NCI-H1417 treated with DMSO at 0.1 percent for 48 hours (cell line): ENCODE data around the gene CFAP65.

Experiments
- DNase-seq: peaks from one replicate; lab custom pipeline; 2025; lab: John Stamatoyannopoulos, UW

Gene CFAP65

DNA sequence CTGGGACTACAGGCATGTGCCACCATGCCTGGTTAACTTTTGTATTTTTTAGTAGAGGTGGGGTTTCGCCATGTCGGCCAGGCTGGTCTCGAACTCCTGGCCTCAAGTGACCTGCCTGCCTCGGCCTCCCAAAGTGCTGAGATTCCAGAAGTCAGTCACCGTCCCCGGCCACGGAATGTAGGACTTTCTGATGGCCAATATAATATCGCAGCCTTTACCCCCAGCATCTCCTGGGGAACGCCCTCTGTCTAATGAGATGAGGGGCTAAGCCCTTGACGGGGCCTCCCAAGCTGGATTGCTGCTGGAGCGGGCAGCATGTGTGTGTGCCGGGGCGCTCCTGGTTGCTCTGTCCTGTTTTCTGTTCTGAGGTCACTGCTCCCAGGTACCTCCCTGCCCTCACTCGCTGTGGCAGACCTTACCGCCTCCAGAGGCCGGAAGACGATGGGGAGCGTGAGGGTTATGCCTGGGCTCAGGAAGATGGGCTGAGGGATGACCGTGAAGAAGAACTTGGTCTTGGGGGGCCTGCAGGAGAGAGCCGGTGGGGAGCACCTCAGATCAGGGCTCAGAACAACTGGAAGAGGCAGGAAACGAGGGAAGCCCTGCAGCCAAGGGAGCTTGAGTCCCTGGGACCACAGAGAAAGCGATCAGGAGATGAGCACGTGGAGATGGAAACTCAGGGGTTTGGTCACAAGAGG, 9.1 kb downstream of the CFAP65 start:
- DNase-seq = no peak

DNA sequence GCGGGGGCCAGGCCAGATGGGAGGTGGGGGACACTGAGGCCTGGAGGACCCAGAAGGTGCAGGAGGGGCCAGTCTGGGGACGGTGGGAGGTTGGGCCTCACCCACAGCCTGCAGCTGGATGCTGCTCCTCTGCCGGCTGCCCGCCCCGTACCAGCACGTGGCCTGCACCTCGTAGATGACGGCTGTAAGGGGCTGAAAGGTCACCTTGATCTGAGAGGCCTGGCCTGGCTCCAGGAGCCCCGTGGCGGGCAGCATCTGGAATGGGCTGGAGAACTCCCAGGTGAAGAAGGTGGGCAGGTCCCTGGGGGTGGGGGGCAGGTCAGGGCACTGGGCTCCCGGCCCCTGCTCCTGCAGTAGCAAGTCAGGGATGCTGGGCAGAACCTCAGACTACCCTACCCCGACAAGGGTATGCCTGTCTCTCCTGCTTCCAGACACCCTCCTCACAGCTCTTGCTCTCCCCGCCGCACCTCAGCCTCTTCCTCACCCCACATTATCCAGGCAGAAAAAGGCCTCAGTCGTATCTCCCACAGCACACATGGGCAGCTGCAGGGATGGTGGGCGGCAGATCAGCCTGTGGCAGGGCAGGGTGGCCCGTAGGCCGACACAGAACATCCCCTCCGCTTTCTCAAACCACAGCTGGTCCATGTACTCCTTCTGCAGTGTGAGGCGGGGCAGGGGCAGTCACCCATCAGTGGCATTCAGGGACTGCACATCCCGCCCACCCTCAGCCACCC, 10.1 kb downstream of the CFAP65 start:
- no peak for DNase-seq

DNA sequence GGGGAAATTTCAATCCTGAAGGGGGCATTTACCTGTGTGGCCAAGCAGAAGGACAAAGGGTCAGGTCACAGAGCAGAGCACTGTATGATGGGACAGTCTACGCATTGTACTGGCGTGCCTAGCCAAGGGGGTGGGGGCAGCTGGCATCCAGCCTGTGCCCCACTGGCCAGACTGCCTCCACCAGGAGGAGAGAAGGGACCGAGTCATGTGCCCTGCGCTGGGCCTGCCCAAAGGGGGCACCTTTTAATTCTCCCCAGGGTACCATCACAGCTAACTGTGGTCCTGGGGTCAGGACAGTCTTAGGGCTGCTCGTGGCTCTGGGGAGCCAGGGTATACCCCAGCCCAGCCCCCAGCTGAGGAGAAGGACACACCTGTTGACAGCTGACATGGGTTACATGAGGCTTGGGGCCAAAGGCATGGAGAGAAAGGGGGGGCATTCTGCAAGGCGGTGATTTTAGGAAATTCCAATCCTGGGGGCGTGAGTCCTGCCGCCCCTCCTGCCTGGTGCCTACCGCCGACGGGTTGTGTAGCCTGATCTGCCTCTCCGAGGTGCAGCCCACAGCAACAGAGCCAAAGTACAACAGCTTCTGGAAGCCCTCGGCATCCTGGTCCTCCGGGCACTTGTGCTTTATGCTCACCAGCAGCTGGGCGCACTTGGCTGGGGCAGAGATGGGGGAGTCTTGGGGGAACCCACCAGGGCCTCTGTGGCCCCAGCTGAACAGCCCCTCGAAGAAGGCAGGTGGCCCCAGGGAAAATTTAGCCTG, 11.0 kb downstream of the CFAP65 start:
- DNase-seq = no peak

DNA sequence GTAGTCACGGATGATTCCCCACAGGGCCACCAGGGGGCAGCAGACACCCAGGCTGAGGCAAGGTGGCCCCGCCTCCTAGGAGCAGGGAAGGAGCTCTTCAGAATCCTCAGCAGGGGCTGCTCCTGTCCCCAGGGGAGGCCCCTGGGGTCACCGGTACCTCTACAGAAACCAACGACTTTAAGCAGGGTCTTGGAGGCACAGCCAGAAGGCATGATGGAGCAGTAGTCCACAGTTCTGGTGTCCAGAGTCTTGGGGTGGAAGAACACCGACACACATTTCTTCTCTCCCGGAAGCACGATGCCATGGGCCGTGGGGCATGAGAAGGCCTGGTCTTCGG, 11.5 kb downstream of the CFAP65 start:
- DNase-seq = peak; percentile 16

DNA sequence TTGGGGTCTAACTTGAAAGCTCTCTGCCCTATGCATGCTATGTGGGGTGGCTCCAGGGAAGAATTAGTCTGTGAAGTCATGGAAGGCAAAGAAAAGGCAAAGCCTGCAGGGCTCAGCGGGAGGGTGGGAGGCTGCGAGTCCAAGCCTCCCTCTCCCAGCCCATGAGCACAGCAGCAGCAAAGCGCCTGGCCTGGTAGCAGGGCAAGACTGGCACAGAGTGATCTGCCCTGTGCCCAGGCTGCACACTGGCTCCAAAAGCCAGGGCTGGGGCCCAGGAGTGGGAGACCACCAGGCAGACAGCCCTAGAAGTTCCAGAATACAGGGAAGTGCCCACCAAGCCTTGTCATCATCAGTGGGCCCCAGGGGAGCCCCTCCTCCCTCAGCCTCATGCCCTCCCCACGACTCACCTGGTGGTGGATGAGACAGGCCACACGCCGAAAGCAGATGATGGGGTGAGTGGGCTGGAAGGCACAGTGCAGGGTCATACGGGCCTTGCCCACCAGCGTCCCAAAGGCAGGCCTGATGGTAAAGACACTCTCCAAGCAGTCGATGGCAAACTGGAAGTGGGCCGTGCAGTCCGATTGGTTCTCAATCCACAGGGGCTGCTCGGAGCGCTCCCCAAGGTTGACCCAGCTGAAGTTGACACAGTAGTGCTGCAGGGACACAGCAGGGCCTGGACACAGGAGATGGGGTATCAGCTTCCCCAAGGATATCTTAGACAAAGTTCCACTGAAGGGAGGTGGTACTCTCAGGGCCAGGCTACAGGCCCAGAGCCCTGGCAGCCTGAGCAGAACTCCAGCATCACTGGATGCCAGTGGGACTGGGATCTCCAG, 12.1 kb downstream of the CFAP65 start:
- DNase-seq = no peak

DNA sequence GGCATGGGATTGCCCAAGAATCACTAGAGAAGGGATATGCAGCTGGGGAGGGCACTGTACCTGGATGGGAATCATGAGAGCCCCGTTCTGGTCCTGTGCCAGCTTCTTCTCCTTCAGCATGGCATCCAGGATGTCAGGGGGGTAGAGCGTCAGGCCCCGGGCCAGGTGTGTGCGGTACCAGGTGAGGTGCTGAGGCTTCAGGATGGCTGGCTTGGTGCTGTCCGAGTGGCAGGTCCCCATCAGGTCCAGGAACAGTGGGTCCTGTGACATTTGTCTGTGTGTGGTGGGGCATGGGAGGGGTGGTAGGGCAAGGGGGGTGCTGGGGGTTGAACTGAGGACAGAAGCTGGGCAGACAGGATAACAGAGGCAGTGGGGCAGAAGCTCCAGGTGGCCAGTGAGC, 13.2 kb downstream of the CFAP65 start:
- no peak for DNase-seq

DNA sequence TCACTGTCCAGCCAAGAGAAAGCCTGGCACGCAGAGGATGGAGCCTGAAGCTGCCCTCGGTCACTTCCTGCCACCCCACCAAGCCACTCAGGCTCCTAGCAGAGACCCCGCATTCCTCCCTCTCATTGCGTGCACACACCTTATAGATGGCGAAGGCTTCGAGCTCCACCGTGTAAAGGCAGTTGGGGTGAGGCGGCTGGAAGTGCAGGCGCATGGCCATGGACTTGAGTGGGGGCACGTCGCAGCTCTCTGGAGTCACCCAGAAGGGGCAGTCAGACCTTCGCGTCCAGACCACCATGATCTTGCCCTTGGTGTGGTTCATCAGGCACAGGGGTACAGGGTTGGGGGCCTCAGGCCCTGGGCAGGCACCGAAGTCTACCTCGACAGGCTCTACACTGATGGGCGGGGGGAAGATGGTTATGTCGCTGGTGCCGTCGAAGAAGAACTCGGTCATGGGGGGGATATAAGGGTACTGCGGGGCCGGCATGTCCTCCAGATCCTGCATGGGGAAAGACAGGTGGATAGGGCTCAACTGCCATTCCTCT, 13.7 kb downstream of the CFAP65 start:
- DNase-seq = no peak

DNA sequence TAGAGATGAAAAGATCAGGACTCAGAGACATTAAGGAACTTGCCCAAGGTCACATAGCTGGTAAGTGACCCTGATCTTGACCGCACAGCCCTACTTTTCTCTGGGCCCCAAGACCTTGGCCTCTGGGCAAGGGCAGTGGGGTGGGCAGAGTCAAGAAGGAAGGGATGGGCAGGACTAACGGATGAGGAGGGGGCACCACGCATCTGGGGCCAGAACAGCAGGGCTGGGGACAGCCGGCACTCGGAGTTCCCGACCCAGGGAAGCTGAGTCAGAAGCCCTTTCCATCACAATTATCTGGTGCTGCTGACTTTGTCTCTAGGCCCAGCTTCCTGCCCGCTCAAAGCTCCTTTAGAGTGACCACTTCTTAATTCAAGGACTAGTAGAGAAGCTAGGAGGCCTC, 14.4 kb downstream of the CFAP65 start:
- DNase-seq = no peak

DNA sequence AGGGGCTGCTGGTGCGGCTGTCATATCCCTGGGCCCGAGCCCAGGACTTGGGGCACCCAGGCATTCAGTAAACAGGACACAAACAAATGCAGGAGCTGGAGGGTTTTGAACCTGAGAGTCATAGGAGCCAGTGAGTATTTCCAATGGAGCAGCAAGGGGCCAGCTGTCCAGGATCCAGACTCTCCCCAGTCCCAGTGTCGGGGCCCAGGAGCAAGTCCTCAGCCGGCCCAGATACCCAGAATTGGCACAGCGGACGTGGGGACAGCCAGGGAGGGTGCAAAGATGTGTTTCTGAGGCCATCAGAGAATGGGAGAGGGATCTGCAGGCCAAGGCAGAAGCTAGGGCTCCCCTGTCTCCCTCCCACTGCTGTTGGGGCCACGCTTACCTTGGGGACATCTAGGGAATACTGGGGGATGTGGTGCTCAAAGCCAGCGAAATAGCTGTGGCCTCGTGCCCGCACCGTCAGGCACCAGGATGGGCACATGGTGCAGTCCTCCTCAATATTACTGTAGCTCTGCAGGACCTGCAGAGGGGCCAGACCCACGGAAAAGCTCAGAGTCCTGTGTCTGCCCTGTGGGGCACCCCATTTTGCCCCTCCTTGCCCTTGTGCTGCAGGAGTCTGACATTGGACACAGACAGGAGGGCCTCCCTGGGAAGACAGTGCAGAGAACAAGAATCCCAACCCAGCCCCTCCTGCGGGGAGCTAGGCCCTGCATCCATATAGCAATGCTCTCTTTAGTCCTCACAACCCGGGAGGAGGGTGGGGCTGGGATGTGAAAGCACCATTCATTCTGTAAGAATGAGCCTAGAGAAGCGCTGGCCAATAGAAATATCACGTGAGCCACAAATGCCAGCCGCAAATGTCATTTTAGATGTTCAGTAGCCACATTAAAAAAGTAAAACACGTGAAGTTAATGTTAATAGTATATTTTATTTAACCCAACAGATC, 15.4 kb downstream of the CFAP65 start:
- no peak for DNase-seq

DNA sequence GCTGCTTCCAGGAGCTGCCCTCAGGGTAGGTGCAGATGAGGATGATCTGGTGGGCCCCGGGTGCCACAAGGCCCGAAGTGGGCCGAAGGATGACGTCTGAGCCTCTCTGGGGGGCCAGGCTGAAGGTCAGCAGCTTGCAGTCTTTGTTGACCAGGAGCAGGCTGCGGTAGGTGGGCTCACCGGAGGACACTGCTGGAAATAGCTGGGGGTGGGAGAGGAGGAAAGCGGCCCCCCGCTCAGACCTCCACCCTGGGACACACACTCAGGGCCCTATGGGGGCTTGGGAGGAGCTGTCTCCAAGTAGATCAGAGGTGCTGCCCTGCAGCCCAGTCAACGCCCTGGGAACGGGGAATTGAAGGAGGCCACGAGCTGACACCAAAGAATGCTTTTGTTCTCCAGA, 17.3 kb downstream of the CFAP65 start:
- DNase-seq = no peak

DNA sequence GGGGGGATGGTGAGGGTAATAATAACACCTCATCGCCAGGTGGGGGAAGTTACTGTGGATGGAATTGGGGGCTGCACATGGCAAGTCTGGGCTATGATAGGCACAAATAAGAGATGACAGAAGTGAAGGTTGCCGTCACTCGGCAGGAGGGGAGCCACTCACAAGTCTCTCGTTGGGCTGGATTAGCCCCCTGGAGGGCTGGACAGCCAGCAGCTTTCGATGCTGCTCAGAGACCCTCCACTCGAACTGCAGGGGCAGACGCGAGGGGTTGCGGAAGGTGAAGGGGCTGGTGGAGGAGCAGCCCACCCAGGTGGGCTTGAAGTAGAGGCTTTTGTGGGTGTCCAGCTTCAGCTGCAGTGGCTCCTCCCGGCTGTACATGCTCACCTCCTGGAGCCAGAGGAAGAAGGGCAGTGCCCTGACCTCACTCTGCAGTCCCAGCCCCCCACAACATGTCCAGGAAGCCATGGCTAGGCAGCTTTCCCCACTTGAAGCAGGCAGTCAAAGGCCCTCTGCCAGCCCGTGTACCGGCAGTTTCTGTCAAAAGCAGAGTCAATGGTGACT, 18.2 kb downstream of the CFAP65 start:
- DNase-seq = no peak

DNA sequence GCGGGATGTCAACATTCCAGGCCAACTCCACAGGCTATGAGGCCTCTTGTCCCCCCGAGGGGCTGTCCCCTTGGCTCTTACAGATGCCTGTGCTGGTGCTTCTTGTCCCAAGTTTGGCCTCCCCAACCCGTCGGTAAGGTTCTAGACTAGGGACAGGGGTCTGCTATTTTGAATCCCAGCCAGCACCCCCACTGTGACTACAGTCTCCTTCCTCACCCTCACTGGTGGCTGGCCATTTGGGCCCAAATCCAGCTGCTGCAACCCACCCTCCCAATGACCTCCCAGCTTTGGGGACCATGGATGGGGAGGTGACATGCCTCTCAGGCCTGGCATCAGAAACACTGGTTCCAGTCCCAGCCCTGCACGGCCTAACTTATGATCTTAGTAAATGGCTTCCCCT, 18.7 kb downstream of the CFAP65 start:
- DNase-seq = no peak

DNA sequence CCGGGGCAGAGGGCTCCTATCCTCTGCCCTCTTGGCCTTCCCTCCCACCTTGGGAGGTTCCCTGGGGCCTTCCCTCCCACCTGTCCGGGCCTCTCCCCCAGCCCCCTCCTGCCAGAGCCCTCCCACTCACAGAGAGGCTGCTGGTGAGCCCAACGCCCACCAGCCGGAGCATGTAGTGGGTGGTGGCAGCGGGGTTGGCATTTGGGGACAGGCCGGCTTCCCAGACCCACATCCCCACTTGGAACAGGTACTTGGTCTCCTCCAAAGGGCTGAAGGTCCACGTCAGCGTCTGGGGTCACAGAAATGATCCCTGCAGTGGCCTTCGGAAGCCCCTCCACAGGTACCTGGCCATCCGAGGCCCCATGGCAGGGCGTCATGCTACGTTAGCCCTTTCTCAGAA, 19.3 kb downstream of the CFAP65 start:
- DNase-seq = no peak

DNA sequence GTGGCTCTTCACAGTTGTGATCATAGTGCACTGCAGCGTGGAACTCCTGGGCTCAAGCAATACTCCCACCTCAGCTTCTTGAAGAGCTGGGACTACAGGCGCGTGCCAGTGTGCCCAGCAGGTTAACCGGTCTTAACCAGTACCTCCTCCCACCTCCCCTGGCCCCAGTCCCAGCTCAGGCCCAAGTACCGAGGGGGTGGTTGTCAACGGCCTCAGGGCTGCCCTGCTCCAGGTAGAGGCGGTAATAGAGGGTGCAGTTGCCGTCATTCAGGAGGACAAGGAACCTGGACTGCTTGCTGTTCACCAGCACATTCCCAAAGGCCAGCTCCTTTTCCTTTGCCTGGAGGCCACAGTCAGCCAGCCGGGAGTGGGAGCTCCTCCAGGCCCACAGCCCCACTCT, 19.7 kb downstream of the CFAP65 start:
- no peak for DNase-seq

DNA sequence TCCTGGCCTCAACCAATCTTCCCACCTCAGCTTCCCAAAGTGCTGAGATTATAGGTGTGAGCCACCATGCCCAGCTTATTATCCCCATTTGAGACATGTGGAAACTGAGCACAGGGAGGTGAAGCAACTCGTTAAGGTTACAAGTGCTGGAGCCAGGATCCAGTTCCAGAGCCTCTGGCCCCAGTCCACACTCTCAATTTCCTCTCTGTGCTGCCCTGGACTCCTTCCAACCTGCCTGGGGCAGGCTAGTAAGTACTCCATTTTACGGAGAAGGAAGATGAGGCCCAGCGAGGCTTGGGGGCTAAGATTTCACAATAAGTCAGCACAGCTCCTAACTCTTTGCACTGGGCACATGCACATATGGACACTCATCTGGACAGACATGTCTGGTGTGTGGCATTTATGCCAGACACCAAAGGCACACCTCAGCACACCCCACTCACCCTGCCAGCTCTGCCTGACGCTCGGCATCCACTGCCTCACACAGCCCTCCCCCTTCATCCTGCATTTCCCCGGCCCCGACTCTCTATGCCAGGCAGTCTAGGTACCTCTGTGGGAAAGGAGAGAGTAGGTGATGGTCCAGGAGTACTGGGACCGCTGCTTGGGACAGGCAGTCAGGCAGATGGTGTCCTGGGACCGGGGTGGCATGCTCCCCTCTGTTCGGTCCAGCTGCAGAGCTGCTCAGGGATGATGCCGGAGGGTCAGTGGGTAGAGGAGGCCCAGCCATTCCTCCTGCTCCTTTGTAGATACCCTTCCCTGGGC, 20.5 kb downstream of the CFAP65 start:
- no peak for DNase-seq

DNA sequence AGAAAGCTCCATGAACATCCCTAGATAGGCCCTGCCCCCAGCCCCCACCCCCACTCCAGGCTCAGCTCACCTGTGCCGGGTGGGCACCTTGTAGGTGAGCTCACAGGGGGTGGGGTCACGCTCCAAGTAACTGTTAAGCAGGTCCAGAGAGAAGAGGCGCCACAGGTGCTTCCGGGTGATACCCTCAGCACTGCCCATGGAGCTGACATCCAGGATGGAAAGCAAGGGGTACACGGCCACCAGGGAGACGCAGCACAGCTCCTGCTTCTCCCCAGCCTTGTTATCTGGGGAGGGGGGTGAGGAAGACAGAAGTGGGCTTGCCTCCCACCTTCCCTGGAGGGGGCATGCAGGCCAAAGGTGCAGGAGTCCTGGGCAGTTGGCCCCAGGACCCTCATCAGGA, 21.9 kb downstream of the CFAP65 start:
- no peak for DNase-seq

DNA sequence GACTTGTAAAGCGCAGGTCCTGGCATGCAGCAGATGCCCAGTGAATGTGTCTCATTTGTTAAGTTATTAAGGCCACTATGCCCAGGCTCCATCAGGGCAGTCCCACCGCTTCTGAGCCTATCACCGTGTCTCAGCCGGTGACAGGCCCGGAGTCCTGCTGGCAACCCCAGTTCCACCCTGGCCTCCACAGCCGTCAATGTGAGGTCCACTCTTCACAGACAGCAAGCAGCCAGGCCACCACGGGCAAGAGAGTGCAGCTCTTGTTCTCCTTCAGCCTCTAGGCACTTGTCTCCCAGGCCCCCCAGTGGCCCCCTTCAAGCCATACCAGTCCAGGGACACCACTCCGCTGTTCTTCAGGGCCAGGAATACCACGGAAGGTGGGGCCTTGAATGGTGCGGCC, 22.6 kb downstream of the CFAP65 start:
- no peak for DNase-seq

DNA sequence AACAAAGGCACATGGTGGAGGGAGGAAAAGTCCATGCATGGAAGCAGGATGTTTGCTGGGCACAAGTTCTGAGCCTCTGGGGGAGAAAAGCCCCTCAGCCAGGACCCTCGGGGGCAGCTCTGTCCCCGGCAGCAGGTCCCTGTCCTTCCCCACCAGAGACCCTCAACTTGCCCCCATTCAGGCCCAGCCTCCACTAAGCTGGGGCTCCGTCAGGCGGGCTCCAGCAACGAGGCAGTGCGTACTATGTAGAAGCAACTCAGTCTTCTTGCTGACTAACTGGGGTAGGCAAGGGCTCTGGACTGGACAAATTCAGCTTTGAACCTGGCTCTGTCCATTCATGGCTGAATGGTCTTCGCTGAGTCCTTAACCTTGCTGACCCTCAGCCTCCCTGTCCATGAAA, 23.0 kb downstream of the CFAP65 start:
- DNase-seq = no peak

DNA sequence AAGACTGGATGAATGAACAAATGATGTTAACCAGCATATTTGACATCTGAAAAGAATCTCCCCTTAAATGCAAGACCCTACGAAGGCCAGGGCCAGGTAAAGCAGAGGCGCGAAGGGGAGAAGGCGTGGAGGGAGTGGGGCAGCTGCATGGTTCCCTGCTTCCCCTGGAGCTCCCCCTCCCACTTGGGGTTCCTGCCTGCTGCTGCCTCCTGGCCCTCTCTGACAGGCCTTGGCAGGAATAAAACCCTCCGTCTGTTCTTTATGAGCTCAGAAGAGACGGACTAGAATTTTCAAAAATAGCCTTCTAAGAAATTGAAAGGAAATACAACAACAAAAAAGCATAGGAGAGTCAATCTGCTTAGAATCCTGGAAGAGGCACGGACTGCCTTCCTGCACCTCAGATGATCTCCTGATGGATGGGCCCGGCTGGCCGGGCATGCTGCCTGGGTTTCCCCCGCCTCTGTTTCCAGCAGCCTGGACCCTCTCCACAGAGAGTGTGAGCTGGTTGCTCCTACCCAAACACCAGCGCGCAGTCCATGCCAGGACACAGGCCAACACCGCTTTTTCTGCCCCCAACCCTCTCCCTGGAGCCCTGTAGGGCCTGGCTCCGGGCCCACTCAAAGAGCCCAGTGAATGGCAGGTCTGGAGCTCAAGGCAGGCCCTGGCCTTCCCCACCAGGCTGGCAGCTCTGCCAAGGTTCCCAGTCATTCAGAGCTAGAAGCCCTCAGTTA, 23.9 kb downstream of the CFAP65 start:
- no peak for DNase-seq
